H1 (cell line): ENCODE measurements around the gene SEMA4C.
"Not testable (repeated sequence)": the region's sequence is repeated elsewhere in the genome, so short reads cannot be mapped to it uniquely, and the experiment has no call there.

Source experiments
- CBX5 ChIP-seq: fragments of 300-800, 300-1000 bp; sonication (generic); IDR thresholded peaks from 2 replicates; pipeline ENCODE4 v1.7.1; 2016; ENCODE audit warnings: antibody characterized with exemption, low read length, low read depth
- CREB1 ChIP-seq: IDR thresholded peaks from 2 replicates; pipeline ENCODE4 v1.6.1; 2012; ENCODE audit warnings: inconsistent platforms
- CTCF ChIP-seq, 3 experiments: IDR thresholded peaks; 1 replicate in 2 of 3; 2 replicates in 1 of 3; pipeline versions ENCODE4 v1.5.1 to v1.6.1; 2011; ENCODE audit warnings: low read length in 3 of 3, mild to moderate bottlenecking in 3 of 3, inconsistent platforms in 2 of 3, low read depth in 1 of 3, moderate library complexity in 1 of 3; ENCODE audit not compliant: insufficient read depth in 1 of 3; ENCODE audit errors: control extremely low read depth in 1 of 3
- NRF1 ChIP-seq: IDR thresholded peaks from 2 replicates; pipeline ENCODE4 v1.6.1; 2011; ENCODE audit warnings: mild to moderate bottlenecking, low read depth, low read length, improper control_type of control experiment
- POLR2A ChIP-seq, 2 experiments: IDR thresholded peaks; 1 replicate in 1 of 2; 2 replicates in 1 of 2; pipeline ENCODE4 v1.6.1; 2011; ENCODE audit warnings: low read depth in 2 of 2, low read length in 2 of 2, mild to moderate bottlenecking in 2 of 2; ENCODE audit errors: control extremely low read depth in 1 of 2
- POLR2AphosphoS5 ChIP-seq: IDR thresholded peaks from 2 replicates; pipeline ENCODE4 v1.6.1; 2011; ENCODE audit warnings: low read depth, low read length
- RFX5 ChIP-seq: IDR thresholded peaks from 2 replicates; pipeline ENCODE4 v1.6.1; 2011; ENCODE audit warnings: low read depth, low read length, improper control_type of control experiment, borderline replicate concordance
- SIN3A ChIP-seq, 2 experiments: IDR thresholded peaks in 1 of 2; conservative IDR thresholded peaks in 1 of 2; 2 replicates each; pipeline ENCODE4 v1.6.1; 2011 to 2012; ENCODE audit warnings: low read length in 2 of 2, improper control_type of control experiment in 1 of 2, low read depth in 1 of 2, mild to moderate bottlenecking in 1 of 2
- TAF7 ChIP-seq: optimal IDR thresholded peaks from 2 replicates; pipeline ENCODE3; 2011; ENCODE audit warnings: low read depth, mild to moderate bottlenecking, inconsistent platforms, low read length, moderate library complexity, borderline replicate concordance
- TCF12 ChIP-seq: IDR thresholded peaks from 2 replicates; pipeline ENCODE4 v1.6.1; 2011; ENCODE audit warnings: low read depth, mild to moderate bottlenecking, low read length
- YY1 ChIP-seq: IDR thresholded peaks from 2 replicates; pipeline ENCODE4 v1.6.1; 2011; ENCODE audit warnings: low read depth, mild to moderate bottlenecking, low read length
- TF ChIP-seq, protein P1 (sequence below): IDR thresholded peaks from 2 replicates; pipeline ENCODE4 v1.6.1; 2012; ENCODE audit warnings: low read length, inconsistent platforms

GRCh38 chr2:96889502-96889901, 19.6 kb upstream of the SEMA4C start:
- not testable (repeated sequence) for TF ChIP-seq POLR2AphosphoS5; CBX5; YY1; CTCF (IDR thresholded peaks at IDR 0.05; ENCODE audit: control extremely low read depth in 1 of 3, insufficient read depth in 1 of 3, low read depth in 1 of 3, low read length in 3 of 3); NRF1; POLR2A (IDR thresholded peaks at IDR 0.05; ENCODE audit: control extremely low read depth in 1 of 2, low read depth in 2 of 2, low read length in 2 of 2); TCF12; RFX5; CREB1; SIN3A (conservative IDR thresholded peaks at IDR 0.05 in 1 of 2, IDR thresholded peaks at IDR 0.05 in 1 of 2; ENCODE audit: low read depth in 1 of 2, low read length in 2 of 2); TAF7
- TF ChIP-seq, protein P1, sequence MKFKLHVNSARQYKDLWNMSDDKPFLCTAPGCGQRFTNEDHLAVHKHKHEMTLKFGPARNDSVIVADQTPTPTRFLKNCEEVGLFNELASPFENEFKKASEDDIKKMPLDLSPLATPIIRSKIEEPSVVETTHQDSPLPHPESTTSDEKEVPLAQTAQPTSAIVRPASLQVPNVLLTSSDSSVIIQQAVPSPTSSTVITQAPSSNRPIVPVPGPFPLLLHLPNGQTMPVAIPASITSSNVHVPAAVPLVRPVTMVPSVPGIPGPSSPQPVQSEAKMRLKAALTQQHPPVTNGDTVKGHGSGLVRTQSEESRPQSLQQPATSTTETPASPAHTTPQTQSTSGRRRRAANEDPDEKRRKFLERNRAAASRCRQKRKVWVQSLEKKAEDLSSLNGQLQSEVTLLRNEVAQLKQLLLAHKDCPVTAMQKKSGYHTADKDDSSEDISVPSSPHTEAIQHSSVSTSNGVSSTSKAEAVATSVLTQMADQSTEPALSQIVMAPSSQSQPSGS: not testable (repeated sequence)
